Psoas muscle (tissue), 8 donors: Measurements from ENCODE around the gene TIPARP. TPM values are rescaled to one million over a fixed set of nuclear protein-coding genes. Genes with fewer than 3 reads are reported as not detected.
"Not testable (repeated sequence)": the region's sequence is repeated elsewhere in the genome, so short reads cannot be mapped to it uniquely, and the experiment has no call there.

Experiments
- ATAC-seq, 4 donors: fragments of 200-7000 bp; cut with Tn5 transposase; one replicate each; pipeline ENCODE4 v1.9.1; 2020; ENCODE audit warnings: moderate library complexity in 3 of 4, mild to moderate bottlenecking in 2 of 4
- DNase-seq, 2 donors: peaks; one replicate each; pipeline ENCODE4 v3.0.0-alpha.2; 2020
- H3K27ac ChIP-seq: fragments of 200-600 bp; one replicate; pipeline ENCODE4 v1.8.0; 2022
- H3K27me3 ChIP-seq, 3 donors: fragments of 200-600 bp in 1 of 3; one replicate each; pipeline versions ENCODE4 v1.6.1 to v1.8.0; 2013 to 2022; ENCODE audit warnings: low read length in 2 of 3, mild to moderate bottlenecking in 2 of 3, moderate library complexity in 1 of 3; ENCODE audit not compliant: insufficient read depth in 3 of 3
- H3K36me3 ChIP-seq, 2 donors: fragments of 200-600 bp in 1 of 2; one replicate each; pipeline versions ENCODE4 v1.6.1 to v1.8.0; 2013 to 2022; ENCODE audit warnings: low read depth in 1 of 2, mild to moderate bottlenecking in 1 of 2, moderate library complexity in 1 of 2; ENCODE audit not compliant: insufficient read depth in 1 of 2
- H3K4me1 ChIP-seq: fragments of 200-600 bp; one replicate; pipeline ENCODE4 v1.8.0; 2022
- H3K4me3 ChIP-seq: fragments of 200-600 bp; one replicate; pipeline ENCODE4 v1.8.0; 2022; ENCODE audit warnings: mild to moderate bottlenecking
- H3K9me3 ChIP-seq: fragments of 200-600 bp; one replicate; pipeline ENCODE4 v1.8.0; 2022
- WGBS, 3 donors: extraction: QIAGEN DNeasy Blood & Tissue Kit; methylation state at CpG; one replicate each; pipeline versions ENCODE4 v1.1.6 to v1.1.7; 2013; 5-methylcytosine and 5-hydroxymethylcytosine counted together
- intact Hi-C, 2 donors: fragments of 100-400 bp; cut with DNase I; formaldehyde crosslinking; loops; one replicate each; pipeline versions ENCODE4 v1.11.0 to v1.14.2; 2022
- polyA plus RNA-seq, 3 donors: library from polyadenylated mRNA; stranded (reverse); fragments of 200-250 nt; gene quantifications; one replicate each; pipeline ENCODE4 v1.2.3, GENCODE V29; 2013
- total RNA-seq, 4 donors: library from RNA; stranded (reverse); fragmentation: NEBNext Ultra II Directional in 2 of 4; extraction: Animal tissue kit (Norgen Biotek cat#: 25700) in 2 of 4; gene quantifications; one replicate each; pipeline versions ENCODE4 v1.2.1 to v1.2.4, GENCODE V29; 2021 to 2023
- TF ChIP-seq, protein P1 (sequence below): fragments of 200-600 bp; IDR thresholded peaks from one replicate; pipeline ENCODE4 v1.8.0; 2022; ENCODE audit warnings: antibody characterized with exemption
- donor health status: healthy with polysubstance abuse.
- donor health status: DM: no; HTN: no; CAD: no; lungs with moderate emphysema.
- donor health status: Bipolar disorder and iron deficiency.
- donor health status: healthy.
- donor health status: DM: yes; HTN: yes; CAD: no.
- donor health status: DM: no; HTN: no; CAD: no.
- donor health status: DM: no; HTN: no; CAD: no.
- donor health status: DM: yes; HTN: yes; CAD: no.

The TIPARP gene
- total and polyA plus RNA-seq, 7 donors = 9.4 to 22.3 (median 15.0) TPM

DNA sequence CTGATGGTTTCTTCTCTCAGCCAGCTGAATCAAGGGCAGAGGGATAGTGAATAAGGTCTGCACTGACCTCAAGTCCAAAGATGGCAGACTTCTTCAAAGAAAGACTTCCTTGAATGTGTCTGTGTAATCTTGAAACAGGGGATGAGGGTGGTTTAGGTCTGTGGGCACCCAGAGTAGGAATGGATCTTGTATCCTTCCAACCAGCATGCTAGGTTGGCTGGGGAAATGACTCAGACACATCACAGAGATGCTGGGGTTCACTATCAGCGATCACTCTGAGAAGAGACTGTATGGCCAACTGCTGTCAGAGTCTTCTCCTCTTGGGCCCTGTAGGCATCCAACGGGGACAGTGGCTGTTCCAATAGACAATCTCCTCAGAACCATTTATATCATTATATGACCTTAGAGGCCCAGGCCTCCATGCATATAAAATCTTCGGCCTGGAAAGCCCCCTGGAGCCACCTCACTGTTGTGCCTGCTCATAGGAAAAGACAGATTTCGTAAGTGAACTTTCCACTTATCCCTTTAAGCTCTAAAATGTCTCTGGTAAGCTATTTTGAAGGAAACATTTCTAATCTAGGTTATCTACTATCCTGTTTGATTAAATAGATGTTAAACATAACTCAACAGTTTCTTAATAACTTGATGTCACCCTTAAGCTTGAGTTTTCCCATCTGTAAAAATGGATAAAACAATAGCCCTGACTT, 58.5 kb downstream of the TIPARP start:
- ATAC-seq = no peak

GRCh38 chr3:156734661-156735060, 60.3 kb downstream of the TIPARP start:
- H3K27ac ChIP-seq, H3K4me3 ChIP-seq, H3K27me3 ChIP-seq, intact Hi-C loops, ATAC-seq, H3K4me1 ChIP-seq, H3K36me3 ChIP-seq, H3K9me3 ChIP-seq, DNase-seq: not testable (repeated sequence)
- WGBS, 3 donors = 29 to 57% (median 37%) methylated on average over 3 of the region's 3 CpGs

More for the DNA sequence above, 58.5 kb downstream of the TIPARP start:
- 93 to 94% (median 93%) methylated on average over 4 of the region's 4 CpGs for WGBS, 3 donors
- DNase-seq = no peak
- Histone ChIP-seq H3K36me3 (no peaks in the 10 kb centered on the region), H3K27ac (no peak overlapping the region), H3K4me3 (no peak overlapping the region), H3K9me3 (no peaks in the 10 kb centered on the region), H3K4me1 (no peaks in the 10 kb centered on the region), H3K27me3 (no peaks in the 10 kb centered on the region)
- intact Hi-C loops = no loop called here
- TF ChIP-seq, protein P1, sequence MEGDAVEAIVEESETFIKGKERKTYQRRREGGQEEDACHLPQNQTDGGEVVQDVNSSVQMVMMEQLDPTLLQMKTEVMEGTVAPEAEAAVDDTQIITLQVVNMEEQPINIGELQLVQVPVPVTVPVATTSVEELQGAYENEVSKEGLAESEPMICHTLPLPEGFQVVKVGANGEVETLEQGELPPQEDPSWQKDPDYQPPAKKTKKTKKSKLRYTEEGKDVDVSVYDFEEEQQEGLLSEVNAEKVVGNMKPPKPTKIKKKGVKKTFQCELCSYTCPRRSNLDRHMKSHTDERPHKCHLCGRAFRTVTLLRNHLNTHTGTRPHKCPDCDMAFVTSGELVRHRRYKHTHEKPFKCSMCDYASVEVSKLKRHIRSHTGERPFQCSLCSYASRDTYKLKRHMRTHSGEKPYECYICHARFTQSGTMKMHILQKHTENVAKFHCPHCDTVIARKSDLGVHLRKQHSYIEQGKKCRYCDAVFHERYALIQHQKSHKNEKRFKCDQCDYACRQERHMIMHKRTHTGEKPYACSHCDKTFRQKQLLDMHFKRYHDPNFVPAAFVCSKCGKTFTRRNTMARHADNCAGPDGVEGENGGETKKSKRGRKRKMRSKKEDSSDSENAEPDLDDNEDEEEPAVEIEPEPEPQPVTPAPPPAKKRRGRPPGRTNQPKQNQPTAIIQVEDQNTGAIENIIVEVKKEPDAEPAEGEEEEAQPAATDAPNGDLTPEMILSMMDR = no peak

- Histone ChIP-seq H3K27me3 (no peaks in the 10 kb centered on the region), H3K4me1 (no peaks in the 10 kb centered on the region), H3K27ac (no peak overlapping the region), H3K36me3 (no peaks in the 10 kb centered on the region), H3K9me3 (no peaks in the 10 kb centered on the region), H3K4me3 (no peak overlapping the region)
- 65 to 84% (median 65%) methylated on average over 4 of the region's 4 CpGs for WGBS, 3 donors
- no peak for ATAC-seq
- intact Hi-C loops = no loop called here
- TF ChIP-seq, protein P1 = no peak
- no peak for DNase-seq
These were observed 61.1 kb downstream of the TIPARP start for GRCh38 chr3:156735471-156735870.

GRCh38 chr3:156737049-156737448, 62.7 kb downstream of the TIPARP start:
- H3K27ac ChIP-seq, H3K36me3 ChIP-seq, H3K4me3 ChIP-seq, H3K27me3 ChIP-seq, H3K9me3 ChIP-seq, intact Hi-C loops, ATAC-seq, DNase-seq, H3K4me1 ChIP-seq: not testable (repeated sequence)
- 89 to 93% (median 93%) methylated on average over 3 of the region's 3 CpGs for WGBS, 3 donors

GRCh38 chr3:156738251-156738650, 63.9 kb downstream of the TIPARP start:
- H3K36me3 ChIP-seq = no peaks in the 10 kb centered on the region
- no peaks in the 10 kb centered on the region for H3K27me3 ChIP-seq
- H3K9me3 ChIP-seq = no peaks in the 10 kb centered on the region
- ATAC-seq (no peak), DNase-seq (no peak)
- no peaks in the 10 kb centered on the region for H3K4me1 ChIP-seq
- 60 to 74% (median 61%) methylated on average over 5 of the region's 5 CpGs for WGBS, 3 donors
- intact Hi-C loops = no loop called here
- H3K27ac ChIP-seq = no peak overlapping the region
- no peak overlapping the region for H3K4me3 ChIP-seq
- TF ChIP-seq, protein P1 = no peak

- H3K27me3 ChIP-seq = no peaks in the 10 kb centered on the region
- WGBS, 3 donors = 92 to 100% (median 97%) methylated on average over 2 of the region's 2 CpGs
- TF ChIP-seq, protein P1 = no peak
- no peaks in the 10 kb centered on the region for H3K9me3 ChIP-seq
- no peak for DNase-seq
- H3K36me3 ChIP-seq = no peaks in the 10 kb centered on the region
- no peak for ATAC-seq
- intact Hi-C loops = no loop called here
- H3K27ac ChIP-seq = no peak overlapping the region
- no peak overlapping the region for H3K4me3 ChIP-seq
- no peaks in the 10 kb centered on the region for H3K4me1 ChIP-seq
These were observed 65.6 kb downstream of the TIPARP start for GRCh38 chr3:156739976-156740375.

- ATAC-seq, H3K4me3 ChIP-seq, H3K27me3 ChIP-seq, H3K27ac ChIP-seq, intact Hi-C loops, H3K4me1 ChIP-seq, H3K36me3 ChIP-seq, H3K9me3 ChIP-seq: not testable (repeated sequence)
- 97 to 98% (median 98%) methylated on average over 22 to 34 of the region's 34 CpGs for WGBS, 3 donors
- peak in 1 of 2 donors; percentile 46 for DNase-seq
These were observed 66.2 kb downstream of the TIPARP start for GRCh38 chr3:156740581-156740980.
